Keratinocyte (primary cell): ENCODE measurements around the gene COL8A2. TPM values are rescaled to one million over a fixed set of nuclear protein-coding genes. Genes with fewer than 3 reads are reported as not detected.

Experiments
- DNase-seq: peaks from one replicate; pipeline ENCODE4 v3.0.0-alpha.2; 2011; ENCODE audit warnings: low read depth, missing footprints, low spot score
- FAIRE-seq: peaks from 2 replicates; lab custom pipeline; 2011; peaks lifted over from hg19 to GRCh38; lab: Jason Lieb, UNC
- H2AFZ ChIP-seq: 2 replicates; pipeline ENCODE4 v1.6.0; 2012; ENCODE audit warnings: low read length, control low read depth, inconsistent platforms; ENCODE audit not compliant: control insufficient read depth
- H3K27ac ChIP-seq: 2 replicates; pipeline ENCODE4 v1.5.1; 2011; ENCODE audit warnings: low read length; ENCODE audit not compliant: control insufficient read depth, insufficient read depth
- H3K27me3 ChIP-seq: 3 replicates; pipeline ENCODE4 v1.6.0; 2011; ENCODE audit warnings: low read length; ENCODE audit not compliant: control insufficient read depth, insufficient read depth; ENCODE audit errors: extremely low read depth
- H3K36me3 ChIP-seq, 2 experiments: 2 replicates in 1 of 2; 3 replicates in 1 of 2; pipeline ENCODE4 v1.5.1; 2011; ENCODE audit warnings: low read length in 2 of 2, mild to moderate bottlenecking in 1 of 2; ENCODE audit not compliant: control insufficient read depth in 2 of 2, insufficient read depth in 2 of 2; ENCODE audit errors: extremely low read depth in 1 of 2
- H3K4me1 ChIP-seq: 3 replicates; pipeline ENCODE4 v1.5.1; 2011; ENCODE audit warnings: low read length; ENCODE audit not compliant: control insufficient read depth, insufficient read depth; ENCODE audit errors: extremely low read depth
- H3K4me2 ChIP-seq: 3 replicates; pipeline ENCODE4 v1.6.0; 2011; ENCODE audit warnings: low read depth, low read length; ENCODE audit not compliant: control insufficient read depth, insufficient read depth; ENCODE audit errors: extremely low read depth
- H3K4me3 ChIP-seq, 3 experiments: fragments of 200-600 bp in 1 of 3; sonication (generic) in 1 of 3; 2 replicates in 2 of 3; 3 replicates in 1 of 3; pipeline ENCODE4 v1.5.1; 2011 to 2016; ENCODE audit warnings: low read length in 3 of 3, mild to moderate bottlenecking in 3 of 3, control low read depth in 2 of 3, inconsistent platforms in 1 of 3, low read depth in 1 of 3, mixed read lengths in 1 of 3, mixed run types in 1 of 3, moderate library complexity in 1 of 3; ENCODE audit not compliant: control insufficient read depth in 2 of 3, insufficient read depth in 2 of 3; ENCODE audit errors: extremely low read depth in 1 of 3
- H3K79me2 ChIP-seq: 2 replicates; pipeline ENCODE4 v1.6.0; 2012; ENCODE audit warnings: low read length; ENCODE audit not compliant: control insufficient read depth, insufficient read depth
- H3K9ac ChIP-seq: 3 replicates; pipeline ENCODE4 v1.6.0; 2011; ENCODE audit warnings: low read length; ENCODE audit not compliant: control insufficient read depth, insufficient read depth; ENCODE audit errors: extremely low read depth
- H3K9me1 ChIP-seq: 3 replicates; pipeline ENCODE4 v1.6.0; 2011; ENCODE audit warnings: low read length; ENCODE audit not compliant: control insufficient read depth, insufficient read depth; ENCODE audit errors: extremely low read depth
- H3K9me3 ChIP-seq: 2 replicates; pipeline ENCODE4 v1.5.1; 2012; ENCODE audit warnings: low read depth, low read length; ENCODE audit not compliant: control insufficient read depth
- H4K20me1 ChIP-seq: 3 replicates; pipeline ENCODE4 v1.6.0; 2011; ENCODE audit warnings: low read length; ENCODE audit not compliant: control insufficient read depth, insufficient read depth; ENCODE audit errors: extremely low read depth
- CTCF ChIP-seq, 3 experiments: IDR thresholded peaks in 1 of 3; conservative IDR thresholded peaks in 1 of 3; optimal IDR thresholded peaks in 1 of 3; 2 replicates in 2 of 3; 3 replicates in 1 of 3; pipeline versions ENCODE3 to v1.5.1; 2011; ENCODE audit warnings: low read length in 3 of 3, mild to moderate bottlenecking in 3 of 3, moderate library complexity in 2 of 3, control low read depth in 1 of 3, inconsistent platforms in 1 of 3; ENCODE audit not compliant: insufficient read depth in 2 of 3; ENCODE audit errors: extremely low read depth in 1 of 3
- EZH2 ChIP-seq: IDR thresholded peaks from one replicate; pipeline ENCODE4 v1.6.1; 2012; ENCODE audit warnings: inconsistent platforms, mild to moderate bottlenecking, low read length, moderate library complexity
- dilution Hi-C: fragments of 300-500 bp; cut with MboI; formaldehyde crosslinking; loops from one replicate; pipeline ENCODE4 v1.7.0; 2020; ENCODE audit warnings: low sequenced_read_pairs; ENCODE audit not compliant: extremely low pct_ligation_motif_present
- polyA plus RNA-seq, 5 experiments: library from polyadenylated mRNA; depleted of rRNA in 3 of 5; stranded (reverse) in 3 of 5; stranded (forward) in 1 of 5; unstranded in 1 of 5; fragments of >200 nt; gene quantifications; 1 replicate in 1 of 5; 2 replicates in 3 of 5; 3 replicates in 1 of 5; pipeline versions ENCODE4 v1.2.1 to v1.2.3, GENCODE V29; 2011 to 2012; ENCODE audit warnings: missing spikeins in 2 of 5, low read depth in 1 of 5, low replicate concordance in 1 of 5

COL8A2 gene
- polyA plus RNA-seq, 1 donor (not counting 4 experiments of a cell fraction or from before 2014, with no cell fraction given), result 0.09 TPM

GRCh38 chr1:36115931-36116330, 9.1 kb downstream of the COL8A2 start:
- FAIRE-seq (no peak), DNase-seq (no peak)
- Histone ChIP-seq H2AFZ (no peak overlapping the region), H3K79me2 (no peaks in the 10 kb centered on the region), H3K4me1 (no peaks in the 10 kb centered on the region), H4K20me1 (no peaks in the 10 kb centered on the region), H3K9ac (no peak overlapping the region), H3K27ac (no peak overlapping the region), H3K9me1 (no peaks in the 10 kb centered on the region), H3K4me2 (no peak overlapping the region), H3K36me3 (no peaks in the 10 kb centered on the region), H3K27me3 (no peaks in the 10 kb centered on the region), H3K9me3 (no peaks in the 10 kb centered on the region), H3K4me3 (no peak overlapping the region)
- no peak for TF ChIP-seq EZH2
- TF ChIP-seq CTCF (optimal IDR thresholded peaks at IDR 0.05 in 1 of 3, IDR thresholded peaks at IDR 0.05 in 1 of 3, conservative IDR thresholded peaks at IDR 0.05 in 1 of 3; ENCODE audit: extremely low read depth in 1 of 3, insufficient read depth in 2 of 3, low read length in 3 of 3), result no peak
- dilution Hi-C loops, result no loop called here

GRCh38 chr1:36115200-36115669, 9.8 kb downstream of the COL8A2 start:
- no peaks in the 10 kb centered on the region for H3K4me1 ChIP-seq
- no peak for TF ChIP-seq CTCF (optimal IDR thresholded peaks at IDR 0.05 in 1 of 3, IDR thresholded peaks at IDR 0.05 in 1 of 3, conservative IDR thresholded peaks at IDR 0.05 in 1 of 3; ENCODE audit: extremely low read depth in 1 of 3, insufficient read depth in 2 of 3, low read length in 3 of 3)
- TF ChIP-seq EZH2, result no peak
- DNase-seq (no peak), FAIRE-seq (no peak)
- dilution Hi-C loops, result no loop called here
- no peaks in the 10 kb centered on the region for H3K36me3 ChIP-seq
- no peak overlapping the region for H3K4me2 ChIP-seq
- no peaks in the 10 kb centered on the region for H3K9me3 ChIP-seq
- H3K9me1 ChIP-seq, result no peaks in the 10 kb centered on the region
- no peaks in the 10 kb centered on the region for H3K79me2 ChIP-seq
- H3K27me3 ChIP-seq, result no peaks in the 10 kb centered on the region
- H3K9ac ChIP-seq, result no peak overlapping the region
- H3K4me3 ChIP-seq, result no peak overlapping the region
- no peak overlapping the region for H2AFZ ChIP-seq
- no peak overlapping the region for H3K27ac ChIP-seq
- H4K20me1 ChIP-seq, result no peaks in the 10 kb centered on the region
